ENCODE results near the gene AKIRIN1. TPM values are rescaled to one million over a fixed set of nuclear protein-coding genes. Genes with fewer than 3 reads are reported as not detected.
A peak's percentile ranks its signal among the peaks of the same experiment; 100 is the strongest.

Gene AKIRIN1
- total RNA-seq, 1 donor from 2014 or later = 96.1 TPM

- H3K9me3 Mint-ChIP-seq (ENCODE audit: low read depth) = no peaks in the 10 kb centered on the region
- TF ChIP-seq, protein P1, sequence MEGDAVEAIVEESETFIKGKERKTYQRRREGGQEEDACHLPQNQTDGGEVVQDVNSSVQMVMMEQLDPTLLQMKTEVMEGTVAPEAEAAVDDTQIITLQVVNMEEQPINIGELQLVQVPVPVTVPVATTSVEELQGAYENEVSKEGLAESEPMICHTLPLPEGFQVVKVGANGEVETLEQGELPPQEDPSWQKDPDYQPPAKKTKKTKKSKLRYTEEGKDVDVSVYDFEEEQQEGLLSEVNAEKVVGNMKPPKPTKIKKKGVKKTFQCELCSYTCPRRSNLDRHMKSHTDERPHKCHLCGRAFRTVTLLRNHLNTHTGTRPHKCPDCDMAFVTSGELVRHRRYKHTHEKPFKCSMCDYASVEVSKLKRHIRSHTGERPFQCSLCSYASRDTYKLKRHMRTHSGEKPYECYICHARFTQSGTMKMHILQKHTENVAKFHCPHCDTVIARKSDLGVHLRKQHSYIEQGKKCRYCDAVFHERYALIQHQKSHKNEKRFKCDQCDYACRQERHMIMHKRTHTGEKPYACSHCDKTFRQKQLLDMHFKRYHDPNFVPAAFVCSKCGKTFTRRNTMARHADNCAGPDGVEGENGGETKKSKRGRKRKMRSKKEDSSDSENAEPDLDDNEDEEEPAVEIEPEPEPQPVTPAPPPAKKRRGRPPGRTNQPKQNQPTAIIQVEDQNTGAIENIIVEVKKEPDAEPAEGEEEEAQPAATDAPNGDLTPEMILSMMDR (IDR thresholded peaks at IDR 0.05; ENCODE audit: unreplicated experiment) = no peak
- H3K4me3 Mint-ChIP-seq (ENCODE audit: low read depth) = no peak overlapping the region
- H3K27me3 Mint-ChIP-seq = no peaks in the 10 kb centered on the region
- H3K4me1 Mint-ChIP-seq (ENCODE audit: low read depth) = peaks cover 41% of the 10 kb centered on the region
- H3K27ac Mint-ChIP-seq = peak overlapping the region; percentile 35
- H3K36me3 Mint-ChIP-seq (ENCODE audit: insufficient read depth) = peaks cover 39% of the 10 kb centered on the region
- DNase-seq (ENCODE audit: low spot score, unreplicated experiment) = no peak
Measured at GRCh38 chr1:38997901-38998190, 6.8 kb downstream of the AKIRIN1 start.

DNA sequence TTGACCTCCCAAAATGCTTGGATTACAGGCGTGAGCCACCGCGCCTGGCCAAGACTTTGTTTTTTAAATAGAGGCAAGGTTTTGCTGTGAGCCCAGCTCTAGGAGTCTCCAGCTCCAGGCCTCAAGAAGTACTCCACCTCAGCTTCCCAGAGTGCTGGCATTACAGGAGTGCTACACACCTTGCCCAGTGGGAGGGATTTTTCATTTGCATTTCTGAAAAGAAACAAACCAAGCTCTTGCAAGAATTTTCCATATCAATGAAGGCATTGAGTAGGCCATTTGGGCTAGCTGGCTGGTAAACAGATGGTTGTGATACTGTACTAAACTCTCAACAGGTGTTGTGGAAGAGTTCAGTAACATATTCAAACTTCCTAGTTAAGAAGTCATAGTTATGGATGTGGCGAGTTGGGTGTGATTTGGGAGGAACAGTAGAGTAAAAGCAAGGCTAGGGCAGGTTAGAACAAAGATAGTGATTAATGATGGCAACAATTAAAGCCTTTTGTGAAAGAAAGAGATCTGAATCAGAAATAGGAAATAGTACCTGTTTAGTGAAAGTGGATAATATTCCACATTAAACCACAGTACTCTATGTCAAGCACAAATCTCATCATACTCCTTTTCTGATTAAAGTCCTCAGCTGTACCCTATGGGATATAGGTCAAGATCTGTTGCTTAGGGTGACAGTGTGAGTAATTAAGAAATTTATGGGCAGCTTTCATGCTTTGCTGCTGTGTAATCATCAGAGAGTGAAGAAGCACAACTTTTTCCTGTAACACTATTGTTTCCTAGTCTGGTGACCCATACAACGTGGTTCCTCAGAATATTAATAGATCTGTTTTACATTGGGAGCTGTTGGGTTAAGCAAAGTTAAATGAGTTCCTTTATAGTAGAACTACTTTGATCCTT is 10.7 kb downstream of the AKIRIN1 start:
- peak overlapping the region; percentile 48 for H3K27ac Mint-ChIP-seq
- no peak for DNase-seq (ENCODE audit: low spot score, unreplicated experiment)
- no peaks in the 10 kb centered on the region for H3K27me3 Mint-ChIP-seq
- H3K36me3 Mint-ChIP-seq (ENCODE audit: insufficient read depth) = peaks cover 40% of the 10 kb centered on the region
- peaks cover 24% of the 10 kb centered on the region for H3K4me1 Mint-ChIP-seq (ENCODE audit: low read depth)
- no peaks in the 10 kb centered on the region for H3K9me3 Mint-ChIP-seq (ENCODE audit: low read depth)
- no peak overlapping the region for H3K4me3 Mint-ChIP-seq (ENCODE audit: low read depth)
- TF ChIP-seq, protein P1 (IDR thresholded peaks at IDR 0.05; ENCODE audit: unreplicated experiment) = no peak

- Mint-ChIP-seq H3K36me3 (ENCODE audit: insufficient read depth) (peaks cover 43% of the 10 kb centered on the region), H3K4me1 (ENCODE audit: low read depth) (peaks cover 11% of the 10 kb centered on the region), H3K4me3 (ENCODE audit: low read depth) (no peak overlapping the region), H3K27ac (no peak overlapping the region), H3K27me3 (no peaks in the 10 kb centered on the region), H3K9me3 (ENCODE audit: low read depth) (no peaks in the 10 kb centered on the region)
- no peak for DNase-seq (ENCODE audit: low spot score, unreplicated experiment)
- TF ChIP-seq, protein P1 (IDR thresholded peaks at IDR 0.05; ENCODE audit: unreplicated experiment) = no peak
Measured at GRCh38 chr1:39003281-39003680, 12.2 kb downstream of the AKIRIN1 start.

DNA sequence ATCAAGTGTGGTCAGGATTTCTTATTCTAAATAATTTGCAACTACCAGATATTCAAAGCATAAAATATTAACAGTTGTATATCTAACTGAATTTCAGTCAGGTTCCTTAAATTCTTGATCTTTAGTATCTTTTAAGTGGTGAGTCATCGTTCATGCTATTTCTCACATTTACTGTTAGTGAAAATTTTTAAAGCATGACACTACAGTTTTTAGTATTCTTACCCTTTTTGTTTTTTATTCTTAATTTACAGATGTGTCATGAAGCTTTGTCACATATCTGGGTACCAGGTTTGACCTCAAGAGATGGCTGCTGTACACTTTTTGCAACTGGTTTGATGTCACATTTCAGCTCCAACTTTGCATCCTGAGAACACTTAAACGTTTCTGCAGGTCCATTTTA is 12.7 kb downstream of the AKIRIN1 start:
- Mint-ChIP-seq H3K9me3 (ENCODE audit: low read depth) (no peaks in the 10 kb centered on the region), H3K27me3 (no peaks in the 10 kb centered on the region), H3K4me3 (ENCODE audit: low read depth) (no peak overlapping the region), H3K36me3 (ENCODE audit: insufficient read depth) (peaks cover 46% of the 10 kb centered on the region), H3K4me1 (ENCODE audit: low read depth) (peaks cover 11% of the 10 kb centered on the region), H3K27ac (no peak overlapping the region)
- TF ChIP-seq, protein P1 (IDR thresholded peaks at IDR 0.05; ENCODE audit: unreplicated experiment) = no peak
- no peak for DNase-seq (ENCODE audit: low spot score, unreplicated experiment)

DNA sequence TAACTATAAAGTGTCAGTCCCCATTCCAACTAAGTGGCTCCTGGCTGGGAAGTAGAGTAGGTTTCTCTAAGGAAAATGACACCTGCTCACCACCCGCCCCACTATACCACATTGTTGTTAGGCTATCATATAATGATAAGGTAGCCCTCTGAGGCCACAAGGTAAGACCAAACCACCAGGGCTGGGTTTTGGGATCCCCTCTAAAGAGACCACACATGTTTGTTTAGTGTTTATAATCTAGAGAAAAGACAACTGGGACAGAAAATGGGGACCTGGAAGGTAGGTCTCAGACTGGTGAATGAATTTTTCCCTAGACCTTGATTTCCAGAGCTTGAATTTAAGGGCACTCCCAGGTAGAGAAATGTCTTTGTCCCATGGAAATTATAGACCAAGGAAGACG is 15.2 kb downstream of the AKIRIN1 start:
- peaks cover 4% of the 10 kb centered on the region for H3K4me1 Mint-ChIP-seq (ENCODE audit: low read depth)
- H3K4me3 Mint-ChIP-seq (ENCODE audit: low read depth) = no peak overlapping the region
- no peak overlapping the region for H3K27ac Mint-ChIP-seq
- H3K27me3 Mint-ChIP-seq = no peaks in the 10 kb centered on the region
- H3K9me3 Mint-ChIP-seq (ENCODE audit: low read depth) = no peaks in the 10 kb centered on the region
- peaks cover 40% of the 10 kb centered on the region for H3K36me3 Mint-ChIP-seq (ENCODE audit: insufficient read depth)
- TF ChIP-seq, protein P1 (IDR thresholded peaks at IDR 0.05; ENCODE audit: unreplicated experiment) = no peak
- DNase-seq (ENCODE audit: low spot score, unreplicated experiment) = no peak

All from progenitor cell of endocrine pancreas (in vitro differentiated cells).